Measurements from ENCODE around the gene SLC47A1.

The SLC47A1 gene

DNA sequence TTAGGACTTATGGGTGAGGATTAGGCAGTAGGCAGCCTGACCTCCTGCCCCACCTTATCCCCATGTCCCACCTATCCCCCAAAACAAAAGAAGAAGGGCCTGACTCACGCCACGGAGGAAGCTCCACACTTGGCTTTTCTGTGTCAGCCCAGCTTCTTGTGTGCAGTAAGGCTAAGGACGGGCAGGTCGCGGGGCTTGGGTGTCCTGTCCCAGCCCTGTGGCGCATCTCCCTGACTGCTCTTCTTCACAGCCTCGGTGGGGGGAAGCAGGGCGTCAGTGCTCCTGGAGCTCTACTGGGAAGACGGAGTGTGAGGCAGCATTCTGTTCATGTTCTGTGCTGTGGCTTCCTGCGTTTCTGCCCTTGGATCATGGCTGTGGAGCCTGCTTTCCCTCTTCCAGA, 80.3 kb downstream of the SLC47A1 start:
- DNase-seq: no peak

DNA sequence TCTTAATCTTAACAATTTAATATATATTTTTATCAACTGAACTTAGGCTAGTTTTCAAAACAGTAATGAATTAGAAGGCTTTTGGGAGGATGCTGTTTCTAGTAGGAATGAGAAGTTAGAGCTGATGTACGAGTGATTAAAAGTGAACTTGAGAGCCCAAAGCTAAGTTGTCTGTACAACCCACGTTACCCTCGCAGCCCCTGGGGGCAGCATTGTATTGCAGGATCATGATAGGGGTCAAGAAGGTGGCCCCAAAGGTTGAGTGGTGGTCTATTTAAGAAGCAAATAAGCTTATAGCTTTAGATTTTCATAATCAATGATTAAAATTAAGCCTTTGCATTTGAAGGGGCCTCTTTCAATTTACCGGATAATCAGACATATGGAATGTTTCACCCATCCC, 81.2 kb downstream of the SLC47A1 start:
- DNase-seq: no peak

DNA sequence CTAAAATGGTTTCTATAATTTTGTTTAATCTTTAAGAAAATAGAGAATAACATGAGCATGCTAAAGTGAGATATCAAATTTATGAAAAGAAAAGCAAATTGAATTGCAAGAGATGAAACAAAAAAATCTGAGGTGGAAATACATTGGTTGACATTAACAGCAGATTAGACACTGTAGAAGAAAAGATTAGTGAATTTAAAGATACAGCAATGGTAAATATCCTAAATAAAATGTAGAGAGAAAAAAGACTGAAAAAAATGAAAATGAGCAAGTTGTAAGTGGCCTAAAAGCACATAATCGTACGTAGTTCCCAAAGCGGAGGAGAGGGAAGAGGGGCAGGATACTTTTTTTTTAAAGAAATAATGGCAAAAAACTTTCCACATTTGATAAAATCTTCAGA, 84.4 kb downstream of the SLC47A1 start:
- no peak for DNase-seq

DNA sequence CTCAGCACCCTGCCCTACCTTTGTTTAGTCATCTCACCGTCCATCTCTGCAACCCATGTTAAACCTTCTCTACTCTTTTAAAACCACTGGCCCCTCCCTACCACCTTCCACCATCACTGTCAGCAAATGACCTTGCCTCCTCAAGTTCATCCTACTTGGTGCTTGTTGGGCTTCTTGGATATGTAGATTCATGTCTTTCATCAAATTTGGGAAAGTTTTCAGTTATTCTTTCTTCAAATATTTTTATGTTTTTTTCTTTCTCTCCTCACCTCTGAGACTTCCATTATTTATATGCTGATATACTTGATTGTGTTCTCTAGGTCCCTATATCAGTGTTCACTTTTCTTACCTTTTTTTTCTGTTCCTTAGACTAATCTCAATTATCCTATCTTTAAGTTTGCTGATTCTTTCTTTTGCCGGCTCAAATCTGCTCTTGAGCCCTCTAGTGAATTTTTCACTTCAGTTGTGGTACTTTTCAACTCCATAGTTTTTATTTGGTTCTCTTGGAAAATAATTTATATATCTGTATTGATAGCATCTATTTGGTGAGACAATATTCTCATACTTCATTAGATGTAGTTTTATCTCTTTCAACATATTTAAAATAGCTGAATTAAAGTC, 86.2 kb downstream of the SLC47A1 start:
- DNase-seq: no peak

DNA sequence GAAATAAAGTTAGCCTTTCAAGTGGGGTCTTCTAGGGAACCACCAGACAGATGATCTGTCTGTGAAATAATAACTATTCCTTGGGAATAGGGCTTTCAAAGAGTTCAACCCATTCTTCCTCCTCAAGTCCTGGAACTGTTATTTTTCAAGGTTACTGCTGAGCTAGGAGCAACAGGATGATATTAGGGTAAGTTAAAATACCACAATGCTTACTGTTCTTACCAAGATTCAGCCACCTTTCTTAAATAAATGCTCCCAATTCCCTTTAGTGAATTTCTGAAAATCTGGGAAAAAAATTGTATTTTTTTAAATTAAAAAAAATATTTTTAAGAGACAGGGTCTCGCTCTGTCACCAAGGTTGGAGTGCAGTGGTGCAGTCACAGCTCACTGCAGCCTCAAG, 88.0 kb downstream of the SLC47A1 start:
- no peak for DNase-seq

DNA sequence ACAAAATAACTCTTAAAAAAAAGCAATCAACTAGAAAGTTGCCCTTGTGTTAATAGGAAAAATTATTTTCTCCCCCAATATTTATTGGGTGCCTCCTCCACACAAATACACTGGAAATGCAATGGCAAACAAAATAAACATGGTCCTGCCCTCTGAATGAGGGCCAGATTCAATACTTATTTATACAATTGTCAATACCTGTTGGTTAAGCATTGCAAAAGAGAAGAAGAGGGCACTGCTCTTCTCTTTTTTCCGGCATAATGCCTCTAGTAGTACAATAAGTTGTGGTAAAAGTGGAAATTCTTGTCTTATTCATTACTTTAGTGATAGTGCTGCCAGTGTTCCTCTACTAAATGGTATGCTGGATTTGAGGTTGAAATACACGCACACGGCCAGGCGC, 92.4 kb downstream of the SLC47A1 start:
- no peak for DNase-seq

All from T1000 (cell line).